Measurements from ENCODE around the gene NATD1. TPM values are rescaled to one million over a fixed set of nuclear protein-coding genes. Genes with fewer than 3 reads are reported as not detected.

The NATD1 gene
- total RNA-seq, 1 experiment from 2014 or later, result 7.3 TPM

GRCh38 chr17:21246698-21247097, 6.5 kb downstream of the NATD1 start:
- H3K27me3 ChIP-seq (ENCODE audit: insufficient read depth, low read length), result no peaks in the 10 kb centered on the region; the same call in 1 of the 2 replicates
- H3K4me3 Mint-ChIP-seq, result no peak overlapping the region
- no peaks in the 10 kb centered on the region for H3K36me3 Mint-ChIP-seq (ENCODE audit: insufficient read depth in 1 of 3, low read depth in 3 of 3)
- no peak overlapping the region for H2BK20ac ChIP-seq (ENCODE audit: low read depth, low read length, poor library complexity, severe bottlenecking)
- H3K4me1 ChIP-seq (ENCODE audit: insufficient read depth, low read length), result no peaks in the 10 kb centered on the region
- no peak overlapping the region for H2BK120ac ChIP-seq (ENCODE audit: low read depth, low read length, poor library complexity, severe bottlenecking)
- no peak overlapping the region for H4K91ac ChIP-seq (ENCODE audit: insufficient read length, low read depth, low read length)
- H3K14ac ChIP-seq (ENCODE audit: insufficient read depth, low read length), result no peak overlapping the region
- H3K4me2 ChIP-seq (ENCODE audit: insufficient read depth, insufficient read length, low read length), result no peak overlapping the region
- no peak for DNase-seq
- no peak overlapping the region for H2BK12ac ChIP-seq (ENCODE audit: insufficient read length, low read depth, low read length)
- H2BK15ac ChIP-seq (ENCODE audit: low read depth, low read length), result no peak overlapping the region
- no peak overlapping the region for H3T11ph ChIP-seq (ENCODE audit: low read length)
- no peak overlapping the region for H3K27ac ChIP-seq (ENCODE audit: insufficient read length, low read depth, low read length)
- H3K23me2 ChIP-seq (ENCODE audit: insufficient read length, low read depth, low read length, poor library complexity, severe bottlenecking), result no peaks in the 10 kb centered on the region
- H3K56ac ChIP-seq (ENCODE audit: insufficient read length, low read depth, low read length), result no peak overlapping the region
- peaks cover under 1% of the 10 kb centered on the region for H3K27me3 Mint-ChIP-seq (ENCODE audit: low read depth)
- H4K8ac ChIP-seq (replicated peaks; ENCODE audit: insufficient read length, low read depth, low read length), result no peak overlapping the region
- H3K79me2 ChIP-seq (ENCODE audit: insufficient read depth, low read length), result no peaks in the 10 kb centered on the region
- no peak overlapping the region for H3K18ac ChIP-seq (ENCODE audit: insufficient read length, low read depth, low read length)
- no peak overlapping the region for H2AK5ac ChIP-seq (ENCODE audit: insufficient read length, low read length)
- peaks cover 9 to 23% of the 10 kb centered on the region in 2 experiments for H3K4me1 Mint-ChIP-seq
- no peak overlapping the region for H3K9ac ChIP-seq (ENCODE audit: extremely low read depth, insufficient read length, low read length)
- H4K5ac ChIP-seq (ENCODE audit: insufficient read length, low read depth, low read length), result no peak overlapping the region
- H4K20me1 ChIP-seq (ENCODE audit: control insufficient read depth, insufficient read depth, insufficient read length), result no peaks in the 10 kb centered on the region
- no peaks in the 10 kb centered on the region for H3K9me3 Mint-ChIP-seq
- H2AFZ ChIP-seq (ENCODE audit: low read length), result no peak overlapping the region
- no peaks in the 10 kb centered on the region for H3K79me1 ChIP-seq (ENCODE audit: insufficient read depth, low read depth, low read length, poor library complexity, severe bottlenecking)
- TF ChIP-seq CTCF (conservative IDR thresholded peaks at IDR 0.05), result no peak
- no peak overlapping the region for H3K4ac ChIP-seq (ENCODE audit: low read depth, low read length)
- H2BK5ac ChIP-seq (ENCODE audit: insufficient read length, low read length), result no peak overlapping the region
- no peaks in the 10 kb centered on the region for H3K9me3 ChIP-seq (ENCODE audit: control insufficient read depth, low read depth, low read length)
- no peak overlapping the region for H3K27ac Mint-ChIP-seq
- no peak overlapping the region for H3K23ac ChIP-seq (ENCODE audit: insufficient read length, low read depth, low read length)
- no CpG with 5 or more reads among the region's 4 CpGs for WGBS (ENCODE audit: extremely low coverage, insufficient read length, low lambda C conversion rate)
